Activated CD4-positive, alpha-beta T cell treated with anti-CD3 and anti-CD28 coated beads, Interleukin-2, amount 10 ng/mL, durations not matched to agents 7 days and 5 days (primary cell): ENCODE data around the gene PRR7. TPM values are rescaled to one million over a fixed set of nuclear protein-coding genes. Genes with fewer than 3 reads are reported as not detected.

Experiments
- CTCF ChIA-PET: fragments of 350-600 bp; sonication (Branson Sonifier 250); formaldehyde crosslinking; loops from one replicate; lab custom pipeline; 2021; ENCODE audit warnings: antibody characterized with exemption; lab: Charles Lee
- POLR2A ChIA-PET: fragments of 350-600 bp; sonication (Branson Sonifier 250); formaldehyde crosslinking; loops from one replicate; lab custom pipeline; 2021; ENCODE audit warnings: antibody characterized with exemption; lab: Charles Lee
- DNase-seq: peaks from one replicate; pipeline ENCODE4 v3.0.0-alpha.2; 2020
- H3K27ac Mint-ChIP-seq: one replicate; pipeline ENCODE4 v1.8.0; 2021; ENCODE audit warnings: mild to moderate bottlenecking, moderate library complexity, mixed read lengths
- H3K27me3 Mint-ChIP-seq: one replicate; pipeline ENCODE4 v1.8.0; 2021; ENCODE audit warnings: mixed read lengths
- H3K36me3 Mint-ChIP-seq: one replicate; pipeline ENCODE4 v1.8.0; 2021; ENCODE audit warnings: low read depth, mixed read lengths
- H3K4me1 Mint-ChIP-seq: one replicate; pipeline ENCODE4 v1.8.0; 2021; ENCODE audit warnings: mixed read lengths
- H3K4me3 Mint-ChIP-seq: one replicate; pipeline ENCODE4 v1.8.0; 2021; ENCODE audit warnings: mild to moderate bottlenecking, moderate library complexity, mixed read lengths
- H3K9me3 Mint-ChIP-seq: one replicate; pipeline ENCODE4 v1.8.0; 2021; ENCODE audit warnings: mixed read lengths
- total RNA-seq, 2 experiments: library from RNA; stranded (reverse); gene quantifications; one replicate each; pipeline ENCODE4 v1.2.3, GENCODE V29; 2021

Gene PRR7
- total RNA-seq, 2 experiments from 2014 or later = 5.3 to 9.7 TPM

- peaks cover 2% of the 10 kb centered on the region for H3K9me3 Mint-ChIP-seq
- peak within 1 kb of the TSS; percentile 97 for H3K4me3 Mint-ChIP-seq
- H3K36me3 Mint-ChIP-seq = peaks cover 49% of the 10 kb centered on the region
- H3K4me1 Mint-ChIP-seq = peaks cover 55% of the 10 kb centered on the region
- CTCF ChIA-PET = interaction anchor here (1.0 to 53.2 kb wide), 6 partner anchors 9 to 80 kb away, joined by 3 to 1643 read pairs (median 6); partner anchors contain the start of genes DBN1, F12, PFN3 and PRR7
- DNase-seq = peak; percentile 81
- POLR2A ChIA-PET = no interaction called here
- no peaks in the 10 kb centered on the region for H3K27me3 Mint-ChIP-seq
- peak within 1 kb of the TSS; percentile 93 for H3K27ac Mint-ChIP-seq
Measured at GRCh38 chr5:177426566-177427210, 19.9 kb upstream of the PRR7 start, which contains the start of gene GRK6. GRK6 (plus strand) TSS chr5:177426676; CDS start chr5:177426846, 170 bp downstream.

- Mint-ChIP-seq H3K4me1 (peaks cover 59% of the 10 kb centered on the region), H3K9me3 (no peaks in the 10 kb centered on the region), H3K27ac (peak overlapping the region; percentile 92), H3K36me3 (peaks cover 55% of the 10 kb centered on the region), H3K27me3 (no peaks in the 10 kb centered on the region), H3K4me3 (peak overlapping the region; percentile 96)
- CTCF ChIA-PET = interaction anchor here (1.0 to 53.2 kb wide), 7 partner anchors 22 to 117 kb away, joined by 3 to 1643 read pairs (median 7); partner anchors contain the start of genes DBN1, F12, PFN3 and PRR7
- POLR2A ChIA-PET = no interaction called here
- DNase-seq = no peak
Measured at GRCh38 chr5:177427211-177427822, 19.3 kb upstream of the PRR7 start.

- Mint-ChIP-seq H3K4me3 (peak overlapping the region; percentile 96), H3K27me3 (no peaks in the 10 kb centered on the region), H3K9me3 (no peaks in the 10 kb centered on the region), H3K36me3 (peaks cover 56% of the 10 kb centered on the region), H3K4me1 (peaks cover 62% of the 10 kb centered on the region), H3K27ac (peak overlapping the region; percentile 92)
- CTCF ChIA-PET = interaction anchor here (1.1 to 53.2 kb wide), 6 partner anchors 22 to 118 kb away, joined by 3 to 1643 read pairs (median 6); partner anchors contain the start of genes DBN1, F12, PFN3 and PRR7
- POLR2A ChIA-PET = no interaction called here
- peak; percentile 34 for DNase-seq
Measured at GRCh38 chr5:177427919-177428573, 18.6 kb upstream of the PRR7 start.

- H3K27me3 Mint-ChIP-seq = no peaks in the 10 kb centered on the region
- POLR2A ChIA-PET = no interaction called here
Measured at GRCh38 chr5:177428574-177429217, 17.9 kb upstream of the PRR7 start.

GRCh38 chr5:177429248-177430040, 17.2 kb upstream of the PRR7 start:
- peaks cover 69% of the 10 kb centered on the region for H3K36me3 Mint-ChIP-seq
- H3K27me3 Mint-ChIP-seq = no peaks in the 10 kb centered on the region
- peak; percentile 90 for DNase-seq
- ChIA-PET CTCF (interaction anchor here (0.6 to 53.2 kb wide), 8 partner anchors 17 to 173 kb away, joined by 4 to 1643 read pairs (median 6); partner anchors contain the start of genes DBN1, F12, PFN3 and PRR7), POLR2A (interaction anchor here (0.5 to 0.6 kb wide), 2 partner anchors 16 to 17 kb away, joined by 4 to 8 read pairs; partner anchors contain the start of gene PRR7)
- H3K9me3 Mint-ChIP-seq = no peaks in the 10 kb centered on the region
- peaks cover 66% of the 10 kb centered on the region for H3K4me1 Mint-ChIP-seq
- peak overlapping the region; percentile 92 for H3K27ac Mint-ChIP-seq
- H3K4me3 Mint-ChIP-seq = peak overlapping the region; percentile 96

More at GRCh38 chr5:177428574-177429217, 17.9 kb upstream of the PRR7 start:
- H3K4me1 Mint-ChIP-seq = peaks cover 66% of the 10 kb centered on the region
- no peaks in the 10 kb centered on the region for H3K9me3 Mint-ChIP-seq
- CTCF ChIA-PET = interaction anchor here (0.8 to 53.2 kb wide), 7 partner anchors 16 to 60 kb away, joined by 4 to 1643 read pairs (median 7); partner anchors contain the start of genes DBN1, F12, PFN3 and PRR7
- DNase-seq = peak; percentile 6
- H3K36me3 Mint-ChIP-seq = peaks cover 62% of the 10 kb centered on the region
- peak overlapping the region; percentile 92 for H3K27ac Mint-ChIP-seq
- peak overlapping the region; percentile 96 for H3K4me3 Mint-ChIP-seq

DNA sequence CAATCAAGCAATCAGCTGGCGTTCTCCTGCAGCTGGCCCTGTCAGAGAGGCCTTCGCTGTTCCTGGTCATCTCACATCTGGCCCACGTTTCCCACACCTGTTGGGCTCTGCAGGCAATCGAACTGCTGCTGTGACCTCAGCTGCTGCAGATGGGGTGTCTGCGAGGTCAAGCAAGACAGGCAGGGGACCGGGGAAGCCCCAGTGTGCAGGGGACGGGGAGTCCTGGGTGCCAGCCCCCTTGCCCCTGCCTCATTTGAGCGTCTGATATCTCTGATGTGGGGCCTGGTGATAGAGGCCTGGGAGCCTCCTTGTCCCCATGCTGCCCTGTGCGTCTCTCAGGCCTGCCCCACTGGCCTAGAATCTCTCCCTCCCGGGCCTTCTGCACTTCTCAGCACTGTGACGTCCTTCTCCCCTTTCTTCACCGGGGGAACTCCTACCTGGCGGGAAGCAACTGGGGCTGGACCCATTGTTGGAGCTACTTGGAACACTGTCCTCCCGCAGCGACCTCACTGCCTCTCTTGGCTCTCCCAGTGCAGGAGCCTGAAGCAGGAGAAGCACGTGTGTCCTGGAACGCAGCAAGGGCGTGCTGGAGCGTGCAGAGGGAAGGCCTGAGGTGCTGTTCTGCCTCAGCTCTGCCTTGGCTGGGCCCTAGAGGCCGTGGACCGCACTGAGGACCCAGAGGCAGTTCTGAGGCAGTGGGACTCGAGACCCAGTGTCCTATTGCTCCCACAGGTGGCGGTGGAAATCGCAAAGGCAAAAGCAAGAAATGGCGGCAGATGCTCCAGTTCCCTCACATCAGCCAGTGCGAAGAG, 16.3 kb upstream of the PRR7 start:
- POLR2A ChIA-PET = interaction anchor here (0.5 to 0.6 kb wide), 2 partner anchors 15 to 16 kb away, joined by 4 to 8 read pairs; partner anchors contain the start of gene PRR7
- peaks cover 64% of the 10 kb centered on the region for H3K4me1 Mint-ChIP-seq
- peak overlapping the region; percentile 96 for H3K4me3 Mint-ChIP-seq
- no peaks in the 10 kb centered on the region for H3K27me3 Mint-ChIP-seq
- peak overlapping the region; percentile 92 for H3K27ac Mint-ChIP-seq
- no peaks in the 10 kb centered on the region for H3K9me3 Mint-ChIP-seq
- H3K36me3 Mint-ChIP-seq = peaks cover 76% of the 10 kb centered on the region
- peak; percentile 7 for DNase-seq
- CTCF ChIA-PET = interaction anchor here (0.6 to 53.2 kb wide), 6 partner anchors 25 to 174 kb away, joined by 3 to 1643 read pairs (median 7); partner anchors contain the start of genes DBN1, F12, PFN3 and PRR7

GRCh38 chr5:177430972-177431316, 15.7 kb upstream of the PRR7 start:
- Mint-ChIP-seq H3K36me3 (peaks cover 80% of the 10 kb centered on the region), H3K27ac (peak overlapping the region; percentile 92), H3K9me3 (no peaks in the 10 kb centered on the region), H3K27me3 (no peaks in the 10 kb centered on the region), H3K4me1 (peaks cover 64% of the 10 kb centered on the region), H3K4me3 (peak overlapping the region; percentile 96)
- POLR2A ChIA-PET = interaction anchor here (1.5 kb wide), 1 partner anchor 10 kb away, joined by 4 read pairs; no protein-coding TSS in a partner anchor
- CTCF ChIA-PET = interaction anchor here (1.0 to 53.2 kb wide), 5 partner anchors 25 to 79 kb away, joined by 3 to 1643 read pairs (median 25); partner anchors contain the start of genes DBN1, F12, PFN3 and PRR7
- DNase-seq = no peak

DNA sequence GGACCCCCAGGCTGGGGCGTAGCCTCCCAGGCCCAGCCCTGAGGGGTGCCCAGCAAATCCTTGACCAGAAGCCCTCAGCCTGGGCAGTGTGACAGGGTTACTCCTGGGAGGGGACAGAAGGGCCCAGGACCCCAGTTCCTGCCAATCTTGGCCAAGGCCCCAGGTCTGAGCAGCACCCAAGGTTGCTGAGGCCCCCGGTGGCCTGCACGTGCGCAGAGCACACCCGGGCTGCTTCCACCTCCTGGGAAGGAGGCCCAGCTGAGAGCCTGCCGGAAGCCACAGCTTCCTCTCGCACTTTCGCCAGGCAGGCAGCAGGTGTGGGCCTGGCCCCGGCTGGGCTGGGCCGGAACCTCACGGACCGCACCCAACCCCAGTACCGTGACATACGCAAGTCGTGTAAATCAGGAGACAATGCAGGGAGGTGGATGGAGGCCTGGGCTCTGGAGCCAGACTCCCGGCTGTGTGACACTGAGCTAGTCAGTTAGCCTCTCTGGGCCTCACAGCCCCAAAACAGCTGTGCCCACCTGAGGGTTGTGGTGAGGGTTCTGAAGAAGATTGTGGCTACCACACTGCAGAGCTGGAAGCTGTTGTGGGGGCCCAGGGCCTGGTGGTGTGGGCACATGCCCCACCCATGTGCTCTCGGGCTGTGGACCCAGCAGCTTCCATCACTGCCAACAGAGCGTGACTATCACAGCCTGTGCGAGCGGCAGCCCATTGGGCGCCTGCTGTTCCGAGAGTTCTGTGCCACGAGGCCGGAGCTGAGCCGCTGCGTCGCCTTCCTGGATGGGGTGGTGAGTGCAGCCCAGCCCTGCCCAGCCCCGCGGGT, 15.1 kb upstream of the PRR7 start:
- CTCF ChIA-PET = interaction anchor here (0.9 to 53.2 kb wide), 9 partner anchors 8 to 123 kb away, joined by 3 to 1643 read pairs (median 5); partner anchors contain the start of genes DBN1, F12, PFN3 and PRR7
- Mint-ChIP-seq H3K4me3 (peak overlapping the region; percentile 96), H3K4me1 (peaks cover 67% of the 10 kb centered on the region)

DNA sequence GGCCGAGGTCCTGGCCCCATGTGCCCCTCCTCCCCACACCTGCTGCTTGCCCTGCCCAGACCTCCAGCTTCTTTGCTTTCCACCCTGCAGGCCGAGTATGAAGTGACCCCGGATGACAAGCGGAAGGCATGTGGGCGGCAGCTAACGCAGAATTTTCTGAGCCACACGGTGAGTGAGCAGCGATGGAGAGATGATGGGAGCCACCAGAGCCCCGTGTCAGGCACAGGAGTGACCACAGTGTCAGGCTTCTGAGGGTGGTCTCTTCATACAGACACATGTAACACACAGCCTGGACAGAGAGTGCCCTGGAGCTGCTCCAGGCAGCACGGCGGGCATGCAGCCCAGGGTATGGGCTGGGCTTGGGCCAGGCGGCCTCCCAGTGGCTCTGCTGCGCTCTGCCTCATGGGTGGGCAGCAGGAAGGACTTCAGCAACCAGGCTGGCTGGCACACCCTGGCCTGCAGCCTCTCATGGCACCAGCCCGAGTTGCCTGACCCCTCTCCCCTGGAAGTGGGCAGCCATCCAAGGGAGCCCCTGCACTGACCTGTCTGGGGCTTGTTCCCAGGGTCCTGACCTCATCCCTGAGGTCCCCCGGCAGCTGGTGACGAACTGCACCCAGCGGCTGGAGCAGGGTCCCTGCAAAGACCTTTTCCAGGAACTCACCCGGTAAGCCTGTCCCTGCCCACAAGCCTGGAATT, 14.3 kb upstream of the PRR7 start:
- Mint-ChIP-seq H3K4me1 (peaks cover 74% of the 10 kb centered on the region), H3K4me3 (peak overlapping the region; percentile 96), H3K36me3 (peaks cover 89% of the 10 kb centered on the region), H3K9me3 (no peaks in the 10 kb centered on the region), H3K27ac (peak overlapping the region; percentile 92), H3K27me3 (no peaks in the 10 kb centered on the region)
- CTCF ChIA-PET = interaction anchor here (0.9 to 53.2 kb wide), 8 partner anchors 9 to 124 kb away, joined by 3 to 1643 read pairs (median 6); partner anchors contain the start of genes DBN1, F12, PFN3 and PRR7
- DNase-seq = no peak
- POLR2A ChIA-PET = interaction anchor here (0.6 to 1.5 kb wide), 3 partner anchors 8 to 17 kb away, joined by 4 to 5 read pairs (median 4); no protein-coding TSS in a partner anchor

More for the DNA sequence above, 15.1 kb upstream of the PRR7 start:
- Mint-ChIP-seq H3K9me3 (no peaks in the 10 kb centered on the region), H3K27me3 (no peaks in the 10 kb centered on the region), H3K36me3 (peaks cover 84% of the 10 kb centered on the region), H3K27ac (peak overlapping the region; percentile 92)
- DNase-seq = peak; percentile 79
- POLR2A ChIA-PET = interaction anchor here (0.6 to 1.5 kb wide), 3 partner anchors 9 to 18 kb away, joined by 4 to 5 read pairs (median 4); no protein-coding TSS in a partner anchor
